Ovary (tissue), 3 donors: ENCODE results near the gene TATDN2.

Experiments used
- EP300 ChIP-seq: sonication (generic); formaldehyde crosslinking; IDR thresholded peaks from one replicate; pipeline ENCODE4 v1.6.1; 2017; ENCODE audit warnings: antibody characterized with exemption
- POLR2A ChIP-seq: fragments of 450-650 bp; IDR thresholded peaks from one replicate; pipeline ENCODE4 v1.6.1; 2017; ENCODE audit warnings: antibody characterized with exemption, mild to moderate bottlenecking, moderate library complexity
- TF ChIP-seq, protein P1 (sequence below), 3 donors: fragments of 450-650 bp in 2 of 3; fragments of 200-600 bp in 1 of 3; IDR thresholded peaks; one replicate each; pipeline versions ENCODE4 v1.5.1 to v1.8.0; 2016 to 2022; ENCODE audit warnings: antibody characterized with exemption in 3 of 3, mild to moderate bottlenecking in 1 of 3
- donor health status: DM: no; HTN: no; CAD: no.

DNA sequence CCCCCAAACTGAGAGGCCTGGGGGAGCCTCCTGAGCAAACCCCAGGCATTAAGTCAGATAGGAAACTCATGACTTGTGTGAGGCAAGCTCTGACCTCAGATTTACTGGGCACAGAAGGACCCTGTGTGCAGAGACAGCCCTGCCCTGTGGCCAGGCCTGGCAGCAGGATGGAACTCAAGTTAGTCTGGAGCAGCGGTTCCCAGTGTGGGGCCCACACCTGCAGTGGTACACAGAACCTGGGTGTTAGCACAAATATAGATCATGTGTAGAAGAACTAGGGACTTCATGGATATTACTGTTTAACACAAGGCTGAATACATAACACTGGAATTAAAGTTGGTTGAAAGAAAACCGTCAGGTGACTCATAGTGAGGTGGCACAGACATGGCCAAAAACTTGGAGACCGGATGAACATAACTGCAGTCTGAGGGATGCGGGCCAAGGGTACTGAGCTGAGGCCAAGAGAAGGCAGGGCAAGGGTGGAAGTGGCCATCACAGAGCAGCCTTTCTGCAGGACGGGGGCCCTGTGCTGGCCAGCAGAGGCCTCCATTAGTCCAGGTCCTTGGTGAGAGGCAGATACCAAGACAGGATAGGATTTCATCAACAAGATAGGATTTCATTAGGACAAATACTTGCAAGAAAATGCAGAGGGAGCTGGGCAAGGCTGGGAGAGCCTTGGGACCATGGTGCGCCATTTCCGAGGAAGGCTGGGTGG lies 42.7 kb upstream of the TATDN2 start:
- TF ChIP-seq, protein P1, sequence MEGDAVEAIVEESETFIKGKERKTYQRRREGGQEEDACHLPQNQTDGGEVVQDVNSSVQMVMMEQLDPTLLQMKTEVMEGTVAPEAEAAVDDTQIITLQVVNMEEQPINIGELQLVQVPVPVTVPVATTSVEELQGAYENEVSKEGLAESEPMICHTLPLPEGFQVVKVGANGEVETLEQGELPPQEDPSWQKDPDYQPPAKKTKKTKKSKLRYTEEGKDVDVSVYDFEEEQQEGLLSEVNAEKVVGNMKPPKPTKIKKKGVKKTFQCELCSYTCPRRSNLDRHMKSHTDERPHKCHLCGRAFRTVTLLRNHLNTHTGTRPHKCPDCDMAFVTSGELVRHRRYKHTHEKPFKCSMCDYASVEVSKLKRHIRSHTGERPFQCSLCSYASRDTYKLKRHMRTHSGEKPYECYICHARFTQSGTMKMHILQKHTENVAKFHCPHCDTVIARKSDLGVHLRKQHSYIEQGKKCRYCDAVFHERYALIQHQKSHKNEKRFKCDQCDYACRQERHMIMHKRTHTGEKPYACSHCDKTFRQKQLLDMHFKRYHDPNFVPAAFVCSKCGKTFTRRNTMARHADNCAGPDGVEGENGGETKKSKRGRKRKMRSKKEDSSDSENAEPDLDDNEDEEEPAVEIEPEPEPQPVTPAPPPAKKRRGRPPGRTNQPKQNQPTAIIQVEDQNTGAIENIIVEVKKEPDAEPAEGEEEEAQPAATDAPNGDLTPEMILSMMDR (IDR thresholded peaks at IDR 0.05) = no peak
- no peak for TF ChIP-seq POLR2A
- TF ChIP-seq EP300 = no peak
